Measurements from ENCODE around the gene ASH1L.
"Not testable (repeated sequence)": the region's sequence is repeated elsewhere in the genome, so short reads cannot be mapped to it uniquely, and the experiment has no call there.

ASH1L gene

GRCh38 chr1:155507945-155508344, 54.7 kb downstream of the ASH1L start:
- no peak overlapping the region for H3K4me3 ChIP-seq (ENCODE audit: insufficient read length, low read depth)
- H3K9me3 ChIP-seq (ENCODE audit: insufficient read depth, low read length) = no peaks in the 10 kb centered on the region
- DNase-seq (ENCODE audit: low read depth, low spot score) = no peak

GRCh38 chr1:155505963-155506362, 56.6 kb downstream of the ASH1L start:
- not testable (repeated sequence) for H3K9ac ChIP-seq (ENCODE audit: insufficient read length, low read depth); H3K36me3 ChIP-seq (ENCODE audit: insufficient read depth, insufficient read length, low read length); H3K27me3 ChIP-seq (ENCODE audit: insufficient read depth, insufficient read length); DNase-seq (ENCODE audit: low read depth, low spot score); H3K9me3 ChIP-seq (ENCODE audit: insufficient read depth, low read length); H3K4me1 ChIP-seq (ENCODE audit: insufficient read depth, insufficient read length); H3K4me3 ChIP-seq (ENCODE audit: insufficient read length, low read depth)

More at GRCh38 chr1:155507945-155508344, 54.7 kb downstream of the ASH1L start:
- Histone ChIP-seq H3K36me3 (ENCODE audit: insufficient read depth, insufficient read length, low read length) (peaks cover 7% of the 10 kb centered on the region), H3K27me3 (ENCODE audit: insufficient read depth, insufficient read length) (no peaks in the 10 kb centered on the region), H3K9ac (ENCODE audit: insufficient read length, low read depth) (no peak overlapping the region), H3K4me1 (ENCODE audit: insufficient read depth, insufficient read length) (no peaks in the 10 kb centered on the region)
- TF ChIP-seq YY1 (IDR thresholded peaks at IDR 0.05; ENCODE audit: insufficient read depth, insufficient read length) (no peak), SUZ12 (IDR thresholded peaks at IDR 0.05; ENCODE audit: extremely low read depth, insufficient read depth, insufficient read length) (no peak), ZNF274 (IDR thresholded peaks at IDR 0.05; ENCODE audit: low read depth, low read length) (no peak)

GRCh38 chr1:155504207-155504606, 58.4 kb downstream of the ASH1L start:
- peaks cover 3% of the 10 kb centered on the region for H3K36me3 ChIP-seq (ENCODE audit: insufficient read depth, insufficient read length, low read length)
- no peak overlapping the region for H3K9ac ChIP-seq (ENCODE audit: insufficient read length, low read depth)
- TF ChIP-seq SUZ12 (IDR thresholded peaks at IDR 0.05; ENCODE audit: extremely low read depth, insufficient read depth, insufficient read length) (no peak), YY1 (IDR thresholded peaks at IDR 0.05; ENCODE audit: insufficient read depth, insufficient read length) (no peak), ZNF274 (IDR thresholded peaks at IDR 0.05; ENCODE audit: low read depth, low read length) (no peak)
- peaks cover 3% of the 10 kb centered on the region for H3K4me1 ChIP-seq (ENCODE audit: insufficient read depth, insufficient read length)
- H3K9me3 ChIP-seq (ENCODE audit: insufficient read depth, low read length) = no peaks in the 10 kb centered on the region
- H3K4me3 ChIP-seq (ENCODE audit: insufficient read length, low read depth) = no peak overlapping the region
- H3K27me3 ChIP-seq (ENCODE audit: insufficient read depth, insufficient read length) = no peaks in the 10 kb centered on the region
- DNase-seq (ENCODE audit: low read depth, low spot score) = no peak

- H3K9me3 ChIP-seq (ENCODE audit: insufficient read depth, low read length) = no peaks in the 10 kb centered on the region
- H3K9ac ChIP-seq (ENCODE audit: insufficient read length, low read depth) = no peak overlapping the region
- peaks cover 5% of the 10 kb centered on the region for H3K36me3 ChIP-seq (ENCODE audit: insufficient read depth, insufficient read length, low read length)
- H3K4me1 ChIP-seq (ENCODE audit: insufficient read depth, insufficient read length) = peaks cover 3% of the 10 kb centered on the region
- DNase-seq (ENCODE audit: low read depth, low spot score) = peak; percentile 57
- TF ChIP-seq YY1 (IDR thresholded peaks at IDR 0.05; ENCODE audit: insufficient read depth, insufficient read length) (no peak), ZNF274 (IDR thresholded peaks at IDR 0.05; ENCODE audit: low read depth, low read length) (no peak), SUZ12 (IDR thresholded peaks at IDR 0.05; ENCODE audit: extremely low read depth, insufficient read depth, insufficient read length) (no peak)
- no peak overlapping the region for H3K4me3 ChIP-seq (ENCODE audit: insufficient read length, low read depth)
- H3K27me3 ChIP-seq (ENCODE audit: insufficient read depth, insufficient read length) = no peaks in the 10 kb centered on the region
These were observed 62.5 kb downstream of the ASH1L start for GRCh38 chr1:155499953-155500639.

GRCh38 chr1:155499263-155499662, 63.3 kb downstream of the ASH1L start:
- Histone ChIP-seq H3K4me3 (ENCODE audit: insufficient read length, low read depth) (no peak overlapping the region), H3K4me1 (ENCODE audit: insufficient read depth, insufficient read length) (peaks cover 3% of the 10 kb centered on the region)

GRCh38 chr1:155493595-155493994, 69.0 kb downstream of the ASH1L start:
- not testable (repeated sequence) for H3K27me3 ChIP-seq (ENCODE audit: insufficient read depth, insufficient read length); H3K4me3 ChIP-seq (ENCODE audit: insufficient read length, low read depth); H3K9ac ChIP-seq (ENCODE audit: insufficient read length, low read depth); H3K9me3 ChIP-seq (ENCODE audit: insufficient read depth, low read length); H3K4me1 ChIP-seq (ENCODE audit: insufficient read depth, insufficient read length); DNase-seq (ENCODE audit: low read depth, low spot score); H3K36me3 ChIP-seq (ENCODE audit: insufficient read depth, insufficient read length, low read length)

More at GRCh38 chr1:155499263-155499662, 63.3 kb downstream of the ASH1L start:
- Histone ChIP-seq H3K27me3 (ENCODE audit: insufficient read depth, insufficient read length) (no peaks in the 10 kb centered on the region), H3K9ac (ENCODE audit: insufficient read length, low read depth) (no peak overlapping the region), H3K36me3 (ENCODE audit: insufficient read depth, insufficient read length, low read length) (peaks cover 5% of the 10 kb centered on the region), H3K9me3 (ENCODE audit: insufficient read depth, low read length) (no peaks in the 10 kb centered on the region)
- no peak for DNase-seq (ENCODE audit: low read depth, low spot score)
- TF ChIP-seq ZNF274 (IDR thresholded peaks at IDR 0.05; ENCODE audit: low read depth, low read length) (no peak), SUZ12 (IDR thresholded peaks at IDR 0.05; ENCODE audit: extremely low read depth, insufficient read depth, insufficient read length) (no peak), YY1 (IDR thresholded peaks at IDR 0.05; ENCODE audit: insufficient read depth, insufficient read length) (no peak)

GRCh38 chr1:155488419-155488818, 74.2 kb downstream of the ASH1L start:
- not testable (repeated sequence) for H3K27me3 ChIP-seq (ENCODE audit: insufficient read depth, insufficient read length); H3K9me3 ChIP-seq (ENCODE audit: insufficient read depth, low read length); DNase-seq (ENCODE audit: low read depth, low spot score); H3K4me1 ChIP-seq (ENCODE audit: insufficient read depth, insufficient read length); H3K9ac ChIP-seq (ENCODE audit: insufficient read length, low read depth); H3K4me3 ChIP-seq (ENCODE audit: insufficient read length, low read depth)
- peaks cover 10% of the 10 kb centered on the region for H3K36me3 ChIP-seq (ENCODE audit: insufficient read depth, insufficient read length, low read length)

GRCh38 chr1:155487541-155487940, 75.1 kb downstream of the ASH1L start:
- Histone ChIP-seq H3K4me3 (ENCODE audit: insufficient read length, low read depth) (no peak overlapping the region), H3K36me3 (ENCODE audit: insufficient read depth, insufficient read length, low read length) (peaks cover 10% of the 10 kb centered on the region), H3K9me3 (ENCODE audit: insufficient read depth, low read length) (no peaks in the 10 kb centered on the region), H3K27me3 (ENCODE audit: insufficient read depth, insufficient read length) (no peaks in the 10 kb centered on the region), H3K4me1 (ENCODE audit: insufficient read depth, insufficient read length) (no peaks in the 10 kb centered on the region), H3K9ac (ENCODE audit: insufficient read length, low read depth) (no peak overlapping the region)
- DNase-seq (ENCODE audit: low read depth, low spot score) = no peak
- TF ChIP-seq SUZ12 (IDR thresholded peaks at IDR 0.05; ENCODE audit: extremely low read depth, insufficient read depth, insufficient read length) (no peak), YY1 (IDR thresholded peaks at IDR 0.05; ENCODE audit: insufficient read depth, insufficient read length) (no peak), ZNF274 (IDR thresholded peaks at IDR 0.05; ENCODE audit: low read depth, low read length) (no peak)

GRCh38 chr1:155486952-155487351, 75.7 kb downstream of the ASH1L start:
- not testable (repeated sequence) for DNase-seq (ENCODE audit: low read depth, low spot score); H3K4me3 ChIP-seq (ENCODE audit: insufficient read length, low read depth)
- peaks cover 16% of the 10 kb centered on the region for H3K36me3 ChIP-seq (ENCODE audit: insufficient read depth, insufficient read length, low read length)

More at GRCh38 chr1:155486952-155487351, 75.7 kb downstream of the ASH1L start:
- H3K27me3 ChIP-seq (ENCODE audit: insufficient read depth, insufficient read length); H3K4me1 ChIP-seq (ENCODE audit: insufficient read depth, insufficient read length); H3K9ac ChIP-seq (ENCODE audit: insufficient read length, low read depth); H3K9me3 ChIP-seq (ENCODE audit: insufficient read depth, low read length): not testable (repeated sequence)
